ENCODE data around the gene NFKBIE. TPM values are rescaled to one million over a fixed set of nuclear protein-coding genes. Genes with fewer than 3 reads are reported as not detected.

Gene NFKBIE
- total RNA-seq, 2 donors from 2014 or later: 20.8 to 34.4 TPM

DNA sequence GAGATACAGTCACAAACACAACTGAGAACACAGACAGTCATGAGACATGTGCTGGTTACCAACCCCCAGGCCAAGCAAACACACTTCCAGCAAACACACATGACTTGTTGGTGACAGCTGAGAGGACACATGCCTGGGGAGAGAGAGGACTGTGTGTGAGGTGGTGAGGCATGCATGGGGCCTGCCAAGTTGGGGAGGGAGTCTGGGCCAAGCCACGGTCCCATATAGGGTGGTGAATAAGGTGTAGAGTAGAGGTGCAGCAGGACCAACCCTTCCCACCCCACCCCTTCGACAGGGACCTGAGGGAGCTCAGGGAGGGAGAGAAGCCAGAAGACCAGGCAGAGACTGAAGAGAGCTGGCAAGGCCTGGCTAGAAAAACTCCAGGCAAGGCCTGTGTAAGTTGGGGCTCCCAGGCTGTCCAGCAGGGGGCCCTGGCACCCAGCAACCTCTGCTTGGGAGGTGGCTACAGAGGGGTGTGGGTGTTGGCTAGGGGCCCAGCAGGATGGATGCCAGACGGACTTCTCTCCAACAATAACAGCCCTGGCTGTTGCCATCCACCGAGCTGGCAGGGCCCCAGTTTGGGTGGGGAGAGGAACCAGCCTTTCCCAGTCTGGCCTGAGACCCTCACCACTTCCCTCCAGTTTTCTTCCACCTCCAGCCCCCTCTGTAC, 43.9 kb downstream of the NFKBIE start:
- intact Hi-C loops (cut with DNase I): no loop called here
- peaks cover 17% of the 10 kb centered on the region for H3K4me1 ChIP-seq (replicated peaks)
- WGBS: 23% methylated on average over 4 of the region's 4 CpGs
- TF ChIP-seq, protein P1, sequence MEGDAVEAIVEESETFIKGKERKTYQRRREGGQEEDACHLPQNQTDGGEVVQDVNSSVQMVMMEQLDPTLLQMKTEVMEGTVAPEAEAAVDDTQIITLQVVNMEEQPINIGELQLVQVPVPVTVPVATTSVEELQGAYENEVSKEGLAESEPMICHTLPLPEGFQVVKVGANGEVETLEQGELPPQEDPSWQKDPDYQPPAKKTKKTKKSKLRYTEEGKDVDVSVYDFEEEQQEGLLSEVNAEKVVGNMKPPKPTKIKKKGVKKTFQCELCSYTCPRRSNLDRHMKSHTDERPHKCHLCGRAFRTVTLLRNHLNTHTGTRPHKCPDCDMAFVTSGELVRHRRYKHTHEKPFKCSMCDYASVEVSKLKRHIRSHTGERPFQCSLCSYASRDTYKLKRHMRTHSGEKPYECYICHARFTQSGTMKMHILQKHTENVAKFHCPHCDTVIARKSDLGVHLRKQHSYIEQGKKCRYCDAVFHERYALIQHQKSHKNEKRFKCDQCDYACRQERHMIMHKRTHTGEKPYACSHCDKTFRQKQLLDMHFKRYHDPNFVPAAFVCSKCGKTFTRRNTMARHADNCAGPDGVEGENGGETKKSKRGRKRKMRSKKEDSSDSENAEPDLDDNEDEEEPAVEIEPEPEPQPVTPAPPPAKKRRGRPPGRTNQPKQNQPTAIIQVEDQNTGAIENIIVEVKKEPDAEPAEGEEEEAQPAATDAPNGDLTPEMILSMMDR (IDR thresholded peaks at IDR 0.05): peak; percentile 39 to 92 (median 72)
- TF ChIP-seq POLR2AphosphoS5 (IDR thresholded peaks at IDR 0.05) (peak; percentile 88), POLR2A (IDR thresholded peaks at IDR 0.05) (no peak)
- no peak overlapping the region for H3K4me3 ChIP-seq
- no peaks in the 10 kb centered on the region for H3K9me3 ChIP-seq
- peak; percentile 88 for DNase-seq (ENCODE audit: low spot score)
- no peaks in the 10 kb centered on the region for H3K27me3 ChIP-seq (replicated peaks; ENCODE audit: insufficient read depth)
- no peaks in the 10 kb centered on the region for H3K36me3 ChIP-seq
- H3K27ac ChIP-seq: peak overlapping the region; percentile 78 to 89

DNA sequence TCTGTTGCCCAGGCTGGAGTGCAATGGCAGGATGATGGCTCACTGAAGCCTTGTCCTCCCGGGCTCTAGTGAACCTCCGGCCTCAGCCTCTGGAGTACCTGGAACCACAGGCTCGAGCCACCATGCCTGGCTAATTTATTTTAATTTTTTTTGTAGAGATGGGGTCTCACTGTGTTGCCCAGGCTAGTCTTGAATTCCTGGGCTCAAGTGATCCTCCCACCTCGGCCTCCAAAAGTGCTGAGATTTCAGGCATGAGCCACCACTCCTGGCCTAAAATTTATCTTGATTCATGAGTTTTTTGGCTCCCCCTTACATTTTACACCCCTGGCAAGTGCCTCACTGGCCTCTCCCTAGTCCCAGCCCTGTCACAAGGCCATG, 44.4 kb downstream of the NFKBIE start:
- DNase-seq (ENCODE audit: low spot score): no peak
- TF ChIP-seq POLR2A (IDR thresholded peaks at IDR 0.05) (no peak), POLR2AphosphoS5 (IDR thresholded peaks at IDR 0.05) (no peak)
- TF ChIP-seq, protein P1 (IDR thresholded peaks at IDR 0.05): no peak
- H3K27ac ChIP-seq: peak overlapping the region; percentile 78 to 89
- intact Hi-C loops (cut with DNase I): no loop called here
- H3K4me3 ChIP-seq: no peak overlapping the region
- no peaks in the 10 kb centered on the region for H3K36me3 ChIP-seq
- 87% methylated on average over 4 of the region's 4 CpGs for WGBS
- no peaks in the 10 kb centered on the region for H3K9me3 ChIP-seq
- no peaks in the 10 kb centered on the region for H3K27me3 ChIP-seq (replicated peaks; ENCODE audit: insufficient read depth)
- peaks cover 17% of the 10 kb centered on the region for H3K4me1 ChIP-seq (replicated peaks)

DNA sequence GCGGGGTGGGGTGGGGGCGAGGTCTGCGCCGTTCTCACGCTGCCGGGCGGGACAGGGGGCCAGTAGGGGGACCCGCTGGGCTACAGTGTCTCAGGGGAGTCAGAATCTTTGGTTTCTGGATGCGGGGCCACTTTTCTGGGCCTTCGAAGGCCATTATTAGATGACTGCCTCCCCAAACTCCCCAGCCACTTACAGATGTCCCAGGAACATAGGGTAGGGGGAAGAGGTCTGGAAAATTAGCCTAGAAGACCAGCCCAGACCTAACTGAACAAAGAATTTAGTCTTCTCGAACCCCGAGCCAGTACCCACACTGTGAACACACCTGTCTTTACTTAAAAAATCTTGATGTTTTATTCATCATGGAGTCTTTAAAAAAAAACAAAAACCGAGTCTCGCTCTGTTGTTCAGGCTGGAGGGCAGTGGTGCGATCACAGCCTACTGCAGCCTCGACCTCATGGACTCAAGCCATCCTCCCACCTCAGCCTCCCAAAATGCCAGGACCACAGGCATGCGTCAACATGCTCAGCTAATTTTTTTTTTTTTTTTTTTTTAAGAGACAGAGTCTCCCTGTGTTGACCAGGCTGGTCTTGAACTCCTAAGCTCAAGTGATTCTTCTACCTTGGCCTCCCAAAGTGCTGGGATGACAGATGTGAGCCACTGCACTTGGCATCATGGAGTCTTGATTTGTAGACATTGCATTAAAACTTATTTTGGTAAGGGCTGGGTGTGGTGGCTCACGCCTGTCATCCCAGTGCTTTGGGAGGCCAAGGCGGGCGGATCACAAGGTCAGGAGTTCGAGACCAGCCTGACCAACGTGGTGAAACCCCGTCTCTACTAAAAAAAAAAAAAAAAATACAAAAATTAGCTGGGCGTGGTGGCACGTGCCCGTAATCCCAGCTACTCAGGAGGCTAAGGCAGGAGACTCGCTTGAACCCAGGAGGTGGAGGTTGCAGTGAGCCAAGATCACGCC, 45.3 kb downstream of the NFKBIE start:
- TF ChIP-seq, protein P1 (IDR thresholded peaks at IDR 0.05): no peak
- TF ChIP-seq POLR2A (IDR thresholded peaks at IDR 0.05): no peak
- TF ChIP-seq POLR2AphosphoS5 (IDR thresholded peaks at IDR 0.05): no peak
- no peak for DNase-seq (ENCODE audit: low spot score)
- H3K4me3 ChIP-seq: peak overlapping the region; percentile 21 to 39
- H3K36me3 ChIP-seq: no peaks in the 10 kb centered on the region
- H3K4me1 ChIP-seq (replicated peaks): peaks cover 17% of the 10 kb centered on the region
- H3K9me3 ChIP-seq: no peaks in the 10 kb centered on the region
- H3K27ac ChIP-seq: peak overlapping the region; percentile 78 to 89
- intact Hi-C loops (cut with DNase I): loop anchor here (2.0 kb wide), 1 partner anchor 17 kb away; no protein-coding TSS in a partner anchor
- WGBS: 65% methylated on average over 27 of the region's 28 CpGs
- H3K27me3 ChIP-seq (replicated peaks; ENCODE audit: insufficient read depth): no peaks in the 10 kb centered on the region

DNA sequence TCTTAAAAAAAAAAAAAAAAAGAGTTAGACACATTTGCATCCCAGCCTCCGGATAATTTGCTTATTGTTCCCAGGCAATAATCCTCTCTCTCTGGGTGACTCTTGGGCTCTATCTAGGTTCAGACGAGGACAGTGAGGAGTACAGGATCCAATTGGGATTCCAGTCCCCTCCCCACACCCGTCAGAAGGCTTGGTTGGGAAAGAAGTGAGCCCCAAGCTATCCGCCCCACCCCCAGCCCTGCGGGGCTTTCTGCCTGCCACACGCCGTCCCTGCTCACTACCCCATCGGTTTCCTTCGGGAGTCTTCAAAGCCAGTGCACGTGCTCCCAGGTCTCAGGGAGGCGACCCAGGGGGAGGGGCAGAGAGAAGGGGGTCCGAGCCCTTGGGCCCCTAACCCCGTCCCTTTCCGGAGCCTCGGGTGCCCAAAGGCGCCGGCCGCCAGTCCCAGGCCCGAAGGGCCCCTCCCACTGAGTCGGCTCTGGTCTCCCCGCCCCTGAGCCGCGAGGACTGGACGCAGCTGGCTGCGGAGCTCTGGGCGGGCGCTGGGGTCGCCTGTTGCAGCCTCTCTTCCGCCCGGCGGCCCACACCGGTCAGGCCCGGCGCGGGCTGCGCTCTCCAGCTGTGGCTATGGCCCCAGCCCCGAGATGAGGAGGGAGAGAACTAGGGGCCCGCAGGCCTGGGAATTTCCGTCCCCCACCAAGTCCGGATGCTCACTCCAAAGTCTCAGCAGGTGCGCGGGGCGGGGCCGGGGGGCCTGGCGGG, 46.1 kb downstream of the NFKBIE start:
- peak overlapping the region; percentile 35 to 70 for H3K27ac ChIP-seq
- H3K36me3 ChIP-seq: no peaks in the 10 kb centered on the region
- H3K4me1 ChIP-seq (replicated peaks): peaks cover 17% of the 10 kb centered on the region
- TF ChIP-seq POLR2AphosphoS5 (IDR thresholded peaks at IDR 0.05) (peak; percentile 31), POLR2A (IDR thresholded peaks at IDR 0.05) (peak; percentile 56)
- TF ChIP-seq, protein P1 (IDR thresholded peaks at IDR 0.05): peak in 2 of 4 experiments; percentile 6 to 7
- no peaks in the 10 kb centered on the region for H3K9me3 ChIP-seq
- DNase-seq (ENCODE audit: low spot score): peak; percentile 54
- peak overlapping the region; percentile 21 to 39 for H3K4me3 ChIP-seq
- intact Hi-C loops (cut with DNase I): loop anchor here (2.0 kb wide), 1 partner anchor 18 kb away; no protein-coding TSS in a partner anchor
- 8% methylated on average over 12 of the region's 45 CpGs for WGBS
- H3K27me3 ChIP-seq (replicated peaks; ENCODE audit: insufficient read depth): no peaks in the 10 kb centered on the region
